Motor neuron (in vitro differentiated cells): ENCODE data around the gene SGPP2. TPM values are rescaled to one million over a fixed set of nuclear protein-coding genes. Genes with fewer than 3 reads are reported as not detected.
A peak's percentile ranks its signal among the peaks of the same experiment; 100 is the strongest.

Experiments
- ATAC-seq, 8 experiments: fragments of 200-7000 bp; cut with Tn5 transposase; replicated peaks in 6 of 8; 2 replicates each; pipeline ENCODE4 v1.8.0; 2021; ENCODE audit warnings: mild to moderate bottlenecking in 8 of 8, moderate library complexity in 8 of 8
- H3K27ac ChIP-seq, 2 donors: fragments of 250-450 bp; sonication (Bioruptor Pico); 2 replicates each; pipeline ENCODE4 v1.9.0; 2021; ENCODE audit warnings: antibody characterized with exemption in 2 of 2, mild to moderate bottlenecking in 2 of 2, moderate library complexity in 1 of 2
- H3K4me1 ChIP-seq, 2 donors: fragments of 250-450 bp; sonication (Bioruptor Pico); replicated peaks in 1 of 2; 2 replicates each; pipeline ENCODE4 v1.6.1; 2021; ENCODE audit warnings: antibody characterized with exemption in 2 of 2, mild to moderate bottlenecking in 2 of 2, moderate library complexity in 1 of 2
- H3K4me3 ChIP-seq, 5 donors: fragments of 250-450 bp; sonication (Bioruptor Pico); 2 replicates each; pipeline ENCODE4 v1.9.0; 2021; ENCODE audit warnings: antibody characterized with exemption in 5 of 5, mild to moderate bottlenecking in 5 of 5, moderate library complexity in 4 of 5
- WGBS, 10 experiments: fragments of 450-650 bp; shearing (Covaris generic); methylation state at CpG; one replicate each; pipeline ENCODE4 v1.0.0; 2022; 5-methylcytosine and 5-hydroxymethylcytosine counted together
- in situ Hi-C, 9 experiments: fragments of 400-800 bp; cut with MboI; loops; one replicate each; pipeline ENCODE4 v1.15.0; 2021; ENCODE audit warnings: low sequenced_read_pairs in 9 of 9, low pct_unique_long_range_greater_than_20kb in 2 of 9; ENCODE audit not compliant: unreplicated experiment in 9 of 9
- total RNA-seq, 8 experiments: library from RNA; unstranded; fragments of 300-600 nt; gene quantifications; 2 replicates each; pipeline versions ENCODE4 v1.2.3 to v1.2.4, GENCODE V29; 2022

Gene SGPP2
- total RNA-seq, 8 experiments from 2014 or later = 0.22 to 2.2 (median 0.87) TPM

GRCh38 chr2:222452422-222452950 is 28.1 kb downstream of the SGPP2 start:
- WGBS, 10 experiments = 0 to 100% (median 50%) methylated on average over 1 to 3 of the region's 3 CpGs; no CpG with 5 or more reads in 2 of the 10 experiments
- no peak overlapping the region for H3K27ac ChIP-seq
- in situ Hi-C loops = no loop called here
- H3K4me3 ChIP-seq = no peak overlapping the region
- ATAC-seq = no peak
- H3K4me1 ChIP-seq = peaks cover 9 to 16% of the 10 kb centered on the region in 2 donors

- WGBS, 10 experiments = 3 to 100% (median 87%) methylated on average over 2 to 4 of the region's 4 CpGs
- ATAC-seq = peak in 3 of 8 experiments; percentile 44 to 64 (median 50)
- no peak overlapping the region for H3K27ac ChIP-seq
- H3K4me3 ChIP-seq = no peak overlapping the region
- H3K4me1 ChIP-seq = no peaks in the 10 kb centered on the region
- in situ Hi-C loops = no loop called here
These were observed 32.2 kb downstream of the SGPP2 start for GRCh38 chr2:222456479-222457077.

DNA sequence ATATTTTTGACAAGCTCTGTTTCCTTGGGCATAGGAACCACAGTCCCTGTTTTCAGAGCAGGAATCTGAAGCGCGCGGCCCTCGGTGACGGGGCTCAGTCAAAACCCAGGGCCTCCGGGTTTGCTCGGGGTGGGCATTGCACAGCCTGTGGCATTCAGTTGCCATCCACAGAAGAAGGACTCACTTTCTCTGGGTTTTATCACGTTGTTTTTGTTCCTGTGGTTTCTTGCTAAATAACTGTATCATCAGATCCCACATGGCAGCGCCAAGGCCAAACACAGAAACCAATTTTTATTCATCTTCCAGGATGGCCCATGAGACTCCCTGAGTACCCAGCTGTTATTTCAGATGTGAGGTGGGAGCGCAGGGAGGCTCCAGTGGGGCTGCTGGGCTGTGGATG is 35.6 kb downstream of the SGPP2 start:
- in situ Hi-C loops = no loop called here
- WGBS, 10 experiments = 60 to 100% (median 88%) methylated on average over 1 to 10 of the region's 10 CpGs; no CpG with 5 or more reads in 2 of the 10 experiments

DNA sequence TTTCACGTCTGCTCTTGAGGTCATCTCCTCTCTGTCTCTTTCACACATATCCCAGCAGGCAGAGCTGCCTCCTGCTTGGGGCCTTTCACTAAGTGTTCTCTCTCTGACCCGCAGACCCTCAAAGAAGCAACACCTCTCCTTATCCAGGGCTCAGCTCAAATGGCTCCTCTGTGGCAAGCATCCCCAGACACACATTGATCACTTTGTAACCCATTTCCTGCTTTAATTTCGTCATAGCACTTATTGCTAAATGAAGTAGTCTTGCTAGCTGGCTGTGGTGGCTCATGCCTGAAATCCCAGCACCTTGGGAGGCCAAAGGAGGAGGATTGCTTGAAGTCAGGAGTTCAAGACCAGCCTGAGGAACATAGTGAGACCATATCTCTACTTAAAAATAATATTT is 41.4 kb downstream of the SGPP2 start:
- H3K27ac ChIP-seq = no peak overlapping the region
- no peak for ATAC-seq
- 0 to 67% (median 52%) methylated on average over 1 to 3 of the region's 3 CpGs; no CpG with 5 or more reads in 4 of the 10 experiments for WGBS, 10 experiments
- H3K4me1 ChIP-seq = no peaks in the 10 kb centered on the region
- in situ Hi-C loops = no loop called here
- no peak overlapping the region for H3K4me3 ChIP-seq

More for the DNA sequence above, 35.6 kb downstream of the SGPP2 start:
- H3K4me1 ChIP-seq = no peaks in the 10 kb centered on the region
- H3K27ac ChIP-seq = no peak overlapping the region
- H3K4me3 ChIP-seq = no peak overlapping the region
- no peak for ATAC-seq

DNA sequence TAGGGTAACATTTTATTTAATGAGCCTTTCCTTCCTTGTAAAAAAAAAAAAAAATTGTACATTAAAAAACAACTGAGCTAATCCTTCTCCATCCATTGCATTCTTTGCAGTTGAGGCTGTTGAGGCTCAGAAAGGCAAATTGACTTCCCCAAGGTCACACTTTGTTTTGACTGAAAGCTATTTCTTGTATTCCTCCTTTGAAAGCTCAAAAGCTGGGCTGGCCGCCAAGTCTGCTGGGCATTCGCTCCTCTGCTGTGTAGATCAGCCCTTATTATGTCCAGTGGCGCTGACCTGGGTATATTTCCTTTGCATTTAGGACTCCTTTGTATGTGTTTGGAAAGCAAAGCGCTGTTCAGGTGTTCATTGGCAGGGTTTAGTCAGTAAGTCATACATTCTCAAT is 44.0 kb downstream of the SGPP2 start:
- WGBS, 10 experiments = 0 to 100% (median 72%) methylated on average over 1 to 4 of the region's 4 CpGs; no CpG with 5 or more reads in 1 of the 10 experiments
- Histone ChIP-seq H3K4me1 (no peaks in the 10 kb centered on the region), H3K4me3 (no peak overlapping the region), H3K27ac (no peak overlapping the region)
- peak in 4 of 8 experiments; percentile 23 to 71 (median 32) for ATAC-seq
- in situ Hi-C loops = no loop called here

DNA sequence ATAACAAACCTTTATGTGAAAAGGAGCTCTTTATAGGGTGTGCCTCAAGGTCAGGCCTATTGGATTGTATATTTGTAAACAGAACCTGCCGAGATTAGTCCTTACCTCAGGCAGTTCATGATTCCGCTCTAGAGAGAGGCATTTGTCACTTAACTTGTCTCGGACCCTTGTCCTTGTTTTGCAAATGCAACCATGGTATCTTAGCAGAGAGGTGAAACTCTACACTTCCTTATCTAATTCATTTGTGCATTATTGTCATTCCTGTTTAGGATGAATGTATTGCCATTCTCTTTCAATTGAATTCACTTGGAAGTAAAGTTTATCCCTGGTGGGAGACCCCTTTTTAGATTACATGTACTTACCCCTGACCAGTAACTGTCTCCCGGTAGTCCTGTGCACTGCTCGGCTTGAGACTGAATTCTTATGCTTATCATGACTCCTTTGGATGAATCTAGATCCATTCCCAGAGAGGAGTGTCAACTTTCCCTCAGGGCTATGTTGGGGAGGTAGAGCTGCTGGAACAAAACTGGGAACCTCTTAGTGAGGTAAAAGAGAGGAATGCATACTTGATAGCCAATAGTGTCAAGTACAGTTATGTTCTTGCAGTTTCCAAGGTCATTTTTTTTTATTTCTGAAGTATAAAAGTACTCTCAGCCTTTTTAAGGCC is 46.6 kb downstream of the SGPP2 start:
- no peak overlapping the region for H3K27ac ChIP-seq

GRCh38 chr2:222477962-222478608 is 53.7 kb downstream of the SGPP2 start:
- no peak for ATAC-seq
- Histone ChIP-seq H3K4me1 (no peaks in the 10 kb centered on the region), H3K27ac (no peak overlapping the region), H3K4me3 (no peak overlapping the region)
- in situ Hi-C loops = no loop called here
- 40 to 80% (median 51%) methylated on average over 1 to 5 of the region's 14 CpGs; no CpG with 5 or more reads in 4 of the 10 experiments for WGBS, 10 experiments

More for the DNA sequence above, 46.6 kb downstream of the SGPP2 start:
- no peak for ATAC-seq
- H3K4me1 ChIP-seq = no peaks in the 10 kb centered on the region
- in situ Hi-C loops = no loop called here
- 25 to 100% (median 48%) methylated on average over 1 to 5 of the region's 5 CpGs; no CpG with 5 or more reads in 1 of the 10 experiments for WGBS, 10 experiments
- H3K4me3 ChIP-seq = no peak overlapping the region

DNA sequence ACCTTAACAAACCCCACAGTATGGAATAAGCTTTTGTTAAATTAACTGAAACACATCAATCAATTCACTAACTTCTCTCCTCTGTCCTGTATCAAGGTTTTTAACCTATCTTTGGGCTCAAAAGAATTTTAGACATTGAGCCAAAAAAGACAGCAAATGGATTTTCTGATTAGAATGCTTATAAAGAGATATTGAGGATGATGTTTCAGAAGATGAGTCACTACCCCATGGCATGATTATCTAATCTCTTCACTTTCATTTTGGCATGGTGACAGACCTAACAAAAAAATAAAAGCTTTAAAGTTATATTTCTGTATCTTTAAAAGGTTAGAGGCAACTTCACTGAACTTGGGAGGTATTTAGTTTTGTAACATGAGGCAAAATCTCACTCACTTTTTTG is 55.5 kb downstream of the SGPP2 start:
- Histone ChIP-seq H3K27ac (no peak overlapping the region), H3K4me3 (no peak overlapping the region), H3K4me1 (no peaks in the 10 kb centered on the region)
- ATAC-seq = no peak
- in situ Hi-C loops = no loop called here

- H3K4me1 ChIP-seq = no peaks in the 10 kb centered on the region
- in situ Hi-C loops = no loop called here
- 14 to 100% (median 90%) methylated on average over 1 to 5 of the region's 5 CpGs for WGBS, 10 experiments
- ATAC-seq = no peak
- no peak overlapping the region for H3K27ac ChIP-seq
- no peak overlapping the region for H3K4me3 ChIP-seq
These were observed 56.2 kb downstream of the SGPP2 start for GRCh38 chr2:222480497-222480896.

GRCh38 chr2:222481941-222482340 is 57.6 kb downstream of the SGPP2 start:
- H3K27ac ChIP-seq = no peak overlapping the region
- in situ Hi-C loops = no loop called here
- ATAC-seq = no peak

GRCh38 chr2:222483513-222484039 is 59.2 kb downstream of the SGPP2 start:
- 0 to 30% (median 7%) methylated on average over 1 to 3 of the region's 3 CpGs; no CpG with 5 or more reads in 2 of the 10 experiments for WGBS, 10 experiments

More at GRCh38 chr2:222481941-222482340, 57.6 kb downstream of the SGPP2 start:
- no peaks in the 10 kb centered on the region for H3K4me1 ChIP-seq
- H3K4me3 ChIP-seq = no peak overlapping the region

GRCh38 chr2:222485367-222486211 is 61.2 kb downstream of the SGPP2 start:
- WGBS, 10 experiments = 6 to 67% (median 55%) methylated on average over 2 to 10 of the region's 12 CpGs; no CpG with 5 or more reads in 2 of the 10 experiments
- Histone ChIP-seq H3K27ac (no peak overlapping the region), H3K4me3 (no peak overlapping the region), H3K4me1 (no peaks in the 10 kb centered on the region)
- ATAC-seq = no peak
- in situ Hi-C loops = no loop called here

More at GRCh38 chr2:222483513-222484039, 59.2 kb downstream of the SGPP2 start:
- in situ Hi-C loops = no loop called here
- H3K4me3 ChIP-seq = no peak overlapping the region
- H3K27ac ChIP-seq = no peak overlapping the region
- H3K4me1 ChIP-seq = no peaks in the 10 kb centered on the region
- ATAC-seq = peak in 2 of 8 experiments; percentile 35 to 44
